AG04449 (cell line): ENCODE data around the gene KIF26A.

ENCODE experiments used
- CTCF ChIA-PET: fragments of 350-600 bp; formaldehyde crosslinking; extraction: SDS; loops from one replicate; lab custom pipeline; 2021; ENCODE audit warnings: antibody characterized with exemption; lab: Yijun Ruan, JAX
- POLR2A ChIA-PET: fragments of 400-600, 350-600 bp; formaldehyde crosslinking; extraction: SDS; loops from one replicate; lab custom pipeline; 2020; ENCODE audit warnings: antibody characterized with exemption, inconsistent platforms; lab: Yijun Ruan, JAX
- DNase-seq: peaks from one replicate; pipeline ENCODE4 v3.0.0-alpha.2; 2010; ENCODE audit warnings: low read depth, low spot score
- H3K4me3 ChIP-seq: 2 replicates; pipeline ENCODE4 v1.5.1; 2011; ENCODE audit warnings: low read depth, mild to moderate bottlenecking, control low read depth, low read length
- CTCF ChIP-seq: IDR thresholded peaks from one replicate; pipeline ENCODE4 v1.5.1; 2011; ENCODE audit warnings: mild to moderate bottlenecking, moderate library complexity, low read length, control low read depth, inconsistent platforms; ENCODE audit not compliant: insufficient read depth; ENCODE audit errors: missing control alignments

The KIF26A gene

GRCh38 chr14:104171895-104172294, 33.5 kb downstream of the KIF26A start:
- DNase-seq = no peak
- no peak overlapping the region for H3K4me3 ChIP-seq
- ChIA-PET POLR2A (no interaction called here), CTCF (no interaction called here)
- TF ChIP-seq CTCF = no peak

GRCh38 chr14:104172349-104172748, 34.0 kb downstream of the KIF26A start:
- H3K4me3 ChIP-seq = no peak overlapping the region
- no peak for DNase-seq
- ChIA-PET POLR2A (no interaction called here), CTCF (no interaction called here)
- TF ChIP-seq CTCF = no peak

- ChIA-PET CTCF (no interaction called here), POLR2A (no interaction called here)
- H3K4me3 ChIP-seq = no peak overlapping the region
- no peak for TF ChIP-seq CTCF
- no peak for DNase-seq
Observed at GRCh38 chr14:104172880-104173279, 34.5 kb downstream of the KIF26A start.

GRCh38 chr14:104174051-104174450, 35.7 kb downstream of the KIF26A start:
- TF ChIP-seq CTCF = no peak
- CTCF ChIA-PET = no interaction called here
- no peak overlapping the region for H3K4me3 ChIP-seq
- DNase-seq = no peak
- POLR2A ChIA-PET = no interaction called here

- TF ChIP-seq CTCF = no peak
- DNase-seq = no peak
- ChIA-PET CTCF (no interaction called here), POLR2A (no interaction called here)
- H3K4me3 ChIP-seq = no peak overlapping the region
Observed at GRCh38 chr14:104175041-104175440, 36.7 kb downstream of the KIF26A start.

GRCh38 chr14:104175811-104176210, 37.4 kb downstream of the KIF26A start:
- no peak for TF ChIP-seq CTCF
- no peak overlapping the region for H3K4me3 ChIP-seq
- ChIA-PET POLR2A (no interaction called here), CTCF (no interaction called here)
- no peak for DNase-seq
